ENCODE results near the gene ORMDL2. TPM values are rescaled to one million over a fixed set of nuclear protein-coding genes. Genes with fewer than 3 reads are reported as not detected.

The ORMDL2 gene
- total and polyA plus RNA-seq, 10 of the 15 experiments (the other 5 are each of a cell fraction or from before 2014, with no cell fraction given) = 15.0 to 135 (median 33.9) TPM

DNA sequence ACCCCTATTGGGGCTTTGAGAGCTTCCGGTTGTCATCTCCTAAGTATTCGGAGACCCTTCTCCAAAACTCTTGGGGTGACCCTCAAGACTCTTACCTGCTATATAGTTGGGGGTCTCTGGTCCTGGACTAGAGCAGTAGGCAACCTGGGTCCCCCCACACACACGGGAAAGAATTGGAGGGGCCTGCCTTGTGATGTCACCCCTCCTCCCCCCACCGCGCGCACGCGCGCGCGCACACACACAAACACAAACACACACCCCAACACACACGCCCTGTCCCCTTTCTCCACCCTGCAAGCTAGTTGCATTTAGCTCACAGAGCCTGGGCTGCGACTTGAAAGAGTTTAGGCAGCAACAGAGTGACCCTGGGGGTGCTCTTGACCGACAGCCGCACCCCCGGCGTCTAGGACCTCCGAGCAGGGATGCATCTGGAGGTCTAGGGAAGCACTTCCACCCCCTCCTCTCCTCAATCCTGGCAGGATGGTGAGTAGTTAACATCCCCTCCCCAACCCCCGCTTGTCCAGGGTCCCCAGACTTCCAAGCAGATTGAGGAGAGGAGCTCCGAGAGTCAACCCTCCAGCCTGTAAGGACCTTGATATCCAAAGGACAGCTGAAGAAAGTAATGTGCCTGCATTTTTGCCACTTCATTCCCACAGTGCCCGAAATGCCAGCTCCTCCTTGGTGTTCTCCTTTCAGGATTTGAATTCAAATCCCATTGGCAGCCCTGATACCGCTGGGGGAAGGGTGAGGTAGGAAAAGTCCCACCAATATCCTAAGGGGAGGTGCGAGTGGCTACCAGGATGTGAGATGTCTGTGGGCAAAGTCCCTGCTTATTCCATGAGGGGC lies 13.0 kb downstream of the ORMDL2 start:
- Histone ChIP-seq H3K27me3 (replicated peaks in 1 of 2; ENCODE audit: control insufficient read depth in 2 of 2, insufficient read depth in 2 of 2, low read length in 1 of 2) (no peaks in the 10 kb centered on the region), H3K9me3 (replicated peaks; ENCODE audit: control insufficient read depth, insufficient read depth, low read length) (no peaks in the 10 kb centered on the region), H3K4me2 (ENCODE audit: control insufficient read depth, insufficient read depth) (peak overlapping the region; percentile 86), H3K79me2 (ENCODE audit: control insufficient read depth, insufficient read depth, low read length) (peaks cover 47% of the 10 kb centered on the region), H2AFZ (ENCODE audit: control insufficient read depth, low read depth, low read length) (peak overlapping the region; percentile 88), H3K36me3 (ENCODE audit: control insufficient read depth in 2 of 2, insufficient read depth in 2 of 2, low read length in 1 of 2) (no peaks in the 10 kb centered on the region; a peak in 1 of 4 replicates), H3K9ac (ENCODE audit: control insufficient read depth, insufficient read depth, low read length) (peak overlapping the region; percentile 81), H3K4me1 (ENCODE audit: control insufficient read depth, insufficient read depth, low read length) (peaks cover 19% of the 10 kb centered on the region; the same call in 1 of the 2 replicates), H3K27ac (ENCODE audit: control insufficient read depth, insufficient read depth) (peak overlapping the region; percentile 76), H3K4me3 (peak overlapping the region; percentile 96), H4K20me1 (ENCODE audit: control insufficient read depth, insufficient read depth) (no peaks in the 10 kb centered on the region)
- WGBS (ENCODE audit: insufficient coverage, insufficient replicate concordance, low lambda C conversion rate, missing lambda C conversion rate) = 8% methylated on average over 23 of the region's 23 CpGs
- ChIA-PET POLR2A (interaction anchor here (0.5 to 5.5 kb wide), 16 partner anchors 7 to 485 kb away, joined by 3 to 103 read pairs (median 4); partner anchors contain the start of genes DGKA, ORMDL2, PYM1 and RAB5B), CTCF (interaction anchor here (0.8 to 5.7 kb wide), 13 partner anchors 12 to 485 kb away, joined by 3 to 89 read pairs (median 4); partner anchors contain the start of genes CNPY2, DGKA, ORMDL2 and PYM1), RAD21 (ENCODE audit: unreplicated experiment) (interaction anchor here (0.8 to 3.4 kb wide), 10 partner anchors 13 to 286 kb away, joined by 3 to 26 read pairs (median 5); partner anchors contain the start of genes GDF11, ORMDL2, PYM1 and RAB5B), SMC1A (ENCODE audit: uncharacterized antibody, unreplicated experiment) (interaction anchor here (0.7 to 4.1 kb wide), 12 partner anchors 10 to 1951 kb away, joined by 3 to 41 read pairs (median 5); partner anchors contain the start of genes ORMDL2, PYM1 and SARNP)
- ATAC-seq (peak; percentile 22), DNase-seq (ENCODE audit: low read depth, low spot score) (no peak), FAIRE-seq (no peak)
- no TSS peak for BruUV-seq (replicated peaks)
- in situ Hi-C loops (cut with MboI) = no loop called here
- intact Hi-C loops (cut with micrococcal nuclease; ENCODE audit: unreplicated experiment) = no loop called here
- no peak for TF ChIP-seq CUX1 (IDR thresholded peaks at IDR 0.05; ENCODE audit: insufficient replicate concordance, low read depth, low read length)
- 0 out of 2 replicates have a peak, but pooled peaks have one; percentile 38 for TF ChIP-seq ZNF24 (IDR thresholded peaks at IDR 0.05)
- no peak for TF ChIP-seq POLR2AphosphoS2 (IDR thresholded peaks at IDR 0.05; ENCODE audit: low read depth, low read length)
- TF ChIP-seq PAX8 (IDR thresholded peaks at IDR 0.05) = no peak
- no peak for TF ChIP-seq YY1 (IDR thresholded peaks at IDR 0.05; ENCODE audit: low read depth, low read length)
- peak; percentile 18 for TF ChIP-seq IKZF1 (conservative IDR thresholded peaks at IDR 0.05)
- TF ChIP-seq NRF1 (conservative IDR thresholded peaks at IDR 0.05; ENCODE audit: low read depth, low read length) = peak; percentile 57
- TF ChIP-seq EP300 (IDR thresholded peaks at IDR 0.05; ENCODE audit: borderline replicate concordance in 1 of 2, control insufficient read depth in 1 of 2, low read depth in 2 of 2, low read length in 2 of 2) = 0 out of 4 replicates have a peak, but pooled peaks of 1 of the 2 experiments have one; percentile 20
- TF ChIP-seq BRCA1 (IDR thresholded peaks at IDR 0.05; ENCODE audit: low read depth, low read length) = no peak
- no peak for TF ChIP-seq RFX5 (IDR thresholded peaks at IDR 0.05; ENCODE audit: low read depth, low read length)
- no peak for TF ChIP-seq LARP7 (IDR thresholded peaks at IDR 0.05)
- no peak for TF ChIP-seq SMC3 (IDR thresholded peaks at IDR 0.05; ENCODE audit: borderline replicate concordance, low read length)
- no peak for TF ChIP-seq PML (IDR thresholded peaks at IDR 0.05; ENCODE audit: low read length)
- peak; percentile 70 for TF ChIP-seq RELB (IDR thresholded peaks at IDR 0.05; ENCODE audit: low read depth)
- 0 out of 2 replicates have a peak, but pooled peaks have one; percentile 17 for TF ChIP-seq NR2C1 (IDR thresholded peaks at IDR 0.05)
- 0 out of 3 replicates have a peak, but pooled peaks have one; percentile 14 for TF ChIP-seq POU2F2 (IDR thresholded peaks at IDR 0.05; ENCODE audit: borderline replicate concordance, low read depth, low read length)

Measured in GM12878 (cell line).